Kidney (tissue), 14 donors: ENCODE data around the gene POLD1. TPM values are rescaled to one million over a fixed set of nuclear protein-coding genes. Genes with fewer than 3 reads are reported as not detected.

ENCODE experiments used
- DNase-seq, 5 donors: peaks; one replicate each; pipeline ENCODE4 v3.0.0-alpha.2; 2013 to 2020
- FAIRE-seq: peaks from 2 replicates; lab custom pipeline; 2012; peaks lifted over from hg19 to GRCh38; lab: Jason Lieb, UNC
- H3K27ac ChIP-seq, 2 donors: one replicate each; pipeline ENCODE4 v1.7.0; 2013; ENCODE audit warnings: low read depth in 2 of 2, low read length in 2 of 2, inconsistent platforms in 1 of 2
- H3K27me3 ChIP-seq: one replicate; pipeline ENCODE4 v1.7.1; 2013; ENCODE audit warnings: low read length, inconsistent platforms; ENCODE audit not compliant: control insufficient read depth, insufficient read depth
- H3K36me3 ChIP-seq, 3 donors: one replicate each; pipeline versions ENCODE4 v1.7.0 to v1.7.1; 2013; ENCODE audit warnings: low read length in 3 of 3, control low read depth in 1 of 3, inconsistent platforms in 1 of 3; ENCODE audit not compliant: insufficient read depth in 3 of 3, control insufficient read depth in 2 of 3
- H3K4me1 ChIP-seq, 3 donors: one replicate each; pipeline versions ENCODE4 v1.7.0 to v1.7.1; 2013; ENCODE audit warnings: low read length in 3 of 3, inconsistent platforms in 1 of 3, low read depth in 1 of 3; ENCODE audit not compliant: control insufficient read depth in 2 of 3, insufficient read depth in 2 of 3
- H3K4me3 ChIP-seq, 3 donors: one replicate each; pipeline versions ENCODE4 v1.7.0 to v1.8.1; 2013; ENCODE audit warnings: low read length in 3 of 3, control low read depth in 1 of 3, inconsistent platforms in 1 of 3
- H3K9ac ChIP-seq, 3 donors: one replicate each; pipeline versions ENCODE4 v1.7.0 to v1.7.1; 2013; ENCODE audit warnings: low read length in 3 of 3, control low read depth in 1 of 3, inconsistent platforms in 1 of 3
- H3K9me3 ChIP-seq, 3 donors: one replicate each; pipeline versions ENCODE4 v1.7.0 to v1.7.1; 2013; ENCODE audit warnings: low read length in 3 of 3, control low read depth in 1 of 3, inconsistent platforms in 1 of 3; ENCODE audit not compliant: control insufficient read depth in 2 of 3, insufficient read depth in 1 of 3
- intact Hi-C: fragments of 100-400 bp; cut with DNase I; formaldehyde crosslinking; loops from one replicate; pipeline ENCODE4 v1.11.1; 2022
- polyA plus RNA-seq: library from polyadenylated mRNA; stranded (reverse); fragments of 350-450 nt; fragmentation: Illumina TruSeq; extraction: RNeasy Lipid Tissue Mini Kit (QIAGEN cat#74804); gene quantifications from one replicate; pipeline ENCODE4 v1.2.3, GENCODE V29; 2014; ENCODE audit warnings: low read depth, low replicate concordance; ENCODE audit not compliant: insufficient read depth
- total RNA-seq: library from RNA; stranded (reverse); fragmentation: NEBNext Ultra II Directional; extraction: Animal tissue kit (Norgen Biotek cat#: 25700); gene quantifications from one replicate; pipeline ENCODE4 v1.2.1, GENCODE V29; 2021
- TF ChIP-seq, protein P1 (sequence below): IDR thresholded peaks from 3 replicates; pipeline ENCODE4 v1.5.1; 2012; ENCODE audit warnings: mild to moderate bottlenecking, moderate library complexity, borderline replicate concordance; ENCODE audit not compliant: insufficient read depth; ENCODE audit errors: extremely low read depth
- donor health status: control.
- donor health status: control.
- donor health status: control.
- donor health status: control.
- donor health status: control.
- donor health status: DM: yes; HTN: yes; CAD: no.
- donor health status: Normal renal cell carcinoma (clear cell type).

POLD1 gene
- total and polyA plus RNA-seq, 2 donors from 2014 or later: 17.8 to 22.1 TPM

GRCh38 chr19:50361290-50362029 lies 22.7 kb upstream of the POLD1 start:
- no peaks in the 10 kb centered on the region for H3K27me3 ChIP-seq
- intact Hi-C loops: loop anchor here (10.0 kb wide), 1 partner anchor 103 kb away; no protein-coding TSS in a partner anchor
- TF ChIP-seq, protein P1, sequence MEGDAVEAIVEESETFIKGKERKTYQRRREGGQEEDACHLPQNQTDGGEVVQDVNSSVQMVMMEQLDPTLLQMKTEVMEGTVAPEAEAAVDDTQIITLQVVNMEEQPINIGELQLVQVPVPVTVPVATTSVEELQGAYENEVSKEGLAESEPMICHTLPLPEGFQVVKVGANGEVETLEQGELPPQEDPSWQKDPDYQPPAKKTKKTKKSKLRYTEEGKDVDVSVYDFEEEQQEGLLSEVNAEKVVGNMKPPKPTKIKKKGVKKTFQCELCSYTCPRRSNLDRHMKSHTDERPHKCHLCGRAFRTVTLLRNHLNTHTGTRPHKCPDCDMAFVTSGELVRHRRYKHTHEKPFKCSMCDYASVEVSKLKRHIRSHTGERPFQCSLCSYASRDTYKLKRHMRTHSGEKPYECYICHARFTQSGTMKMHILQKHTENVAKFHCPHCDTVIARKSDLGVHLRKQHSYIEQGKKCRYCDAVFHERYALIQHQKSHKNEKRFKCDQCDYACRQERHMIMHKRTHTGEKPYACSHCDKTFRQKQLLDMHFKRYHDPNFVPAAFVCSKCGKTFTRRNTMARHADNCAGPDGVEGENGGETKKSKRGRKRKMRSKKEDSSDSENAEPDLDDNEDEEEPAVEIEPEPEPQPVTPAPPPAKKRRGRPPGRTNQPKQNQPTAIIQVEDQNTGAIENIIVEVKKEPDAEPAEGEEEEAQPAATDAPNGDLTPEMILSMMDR: no peak
- H3K4me1 ChIP-seq: peaks cover 0 to 6% (median 2%) of the 10 kb centered on the region in 3 donors
- FAIRE-seq (no peak), DNase-seq (no peak)
- H3K27ac ChIP-seq: no peak overlapping the region
- H3K9ac ChIP-seq: no peak overlapping the region
- H3K36me3 ChIP-seq: no peaks in the 10 kb centered on the region
- no peaks in the 10 kb centered on the region for H3K9me3 ChIP-seq
- no peak overlapping the region for H3K4me3 ChIP-seq

DNA sequence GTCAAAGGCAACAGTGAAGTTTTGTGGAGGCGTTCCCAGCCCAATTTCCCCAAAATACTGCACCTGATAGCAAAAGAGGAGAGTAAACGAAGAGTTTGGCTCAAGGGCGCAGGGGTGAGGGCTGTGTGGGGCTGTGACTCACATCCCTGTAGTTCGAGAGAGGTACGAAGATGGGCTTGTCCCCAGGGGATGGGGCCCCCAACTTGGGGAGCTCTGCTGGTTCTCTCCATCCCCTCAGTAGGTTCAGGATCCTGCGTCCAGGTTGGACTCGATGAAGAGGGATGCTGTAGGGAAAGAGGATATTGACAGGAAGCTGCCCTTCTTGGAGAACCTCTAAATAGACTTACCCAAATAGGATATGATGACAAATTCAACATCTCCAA lies 22.1 kb upstream of the POLD1 start:
- Histone ChIP-seq H3K4me1 (peaks cover 0 to 6% (median 2%) of the 10 kb centered on the region in 3 donors), H3K9me3 (no peaks in the 10 kb centered on the region), H3K36me3 (no peaks in the 10 kb centered on the region), H3K9ac (no peak overlapping the region), H3K27me3 (no peaks in the 10 kb centered on the region), H3K4me3 (no peak overlapping the region), H3K27ac (no peak overlapping the region)
- intact Hi-C loops: loop anchor here (10.0 kb wide), 1 partner anchor 103 kb away; no protein-coding TSS in a partner anchor
- TF ChIP-seq, protein P1: no peak
- FAIRE-seq (no peak), DNase-seq (no peak)

DNA sequence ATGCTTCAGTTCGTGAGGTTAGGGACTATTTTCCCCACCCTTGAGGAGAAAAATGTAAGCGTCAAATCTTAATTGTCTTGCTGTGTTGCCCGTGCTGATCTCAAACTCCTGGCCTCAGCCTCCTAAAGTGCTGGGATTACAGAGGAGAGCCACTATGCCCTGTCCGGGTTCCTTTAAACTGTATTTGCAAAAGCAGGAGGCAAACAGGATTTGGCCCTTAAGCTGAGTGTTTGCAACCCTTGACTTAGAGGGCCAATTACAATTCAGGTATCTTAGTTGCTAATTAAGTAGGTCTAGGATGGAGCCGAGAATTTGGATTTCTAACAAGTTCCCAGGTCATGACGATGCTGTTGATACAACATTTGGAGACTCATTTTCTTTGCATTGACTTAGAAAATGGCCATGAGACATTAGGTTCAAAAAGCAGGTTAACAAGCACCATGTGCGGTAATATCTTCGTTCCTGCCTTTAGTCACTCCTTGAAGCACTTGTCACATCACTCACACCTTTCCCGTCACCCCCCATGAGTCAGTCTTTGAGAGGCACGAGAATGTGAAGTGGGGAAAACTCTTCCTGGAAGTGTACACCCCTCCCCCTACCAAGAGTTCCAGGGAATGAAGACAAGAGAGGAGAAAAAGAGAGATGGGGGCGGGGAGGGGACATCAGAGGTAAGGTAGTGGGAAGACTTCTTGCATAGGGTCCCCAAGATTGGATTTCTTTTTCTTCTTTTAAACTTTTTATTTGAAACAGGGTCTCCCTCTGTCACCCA lies 21.3 kb upstream of the POLD1 start:
- H3K27ac ChIP-seq: no peak overlapping the region
- TF ChIP-seq, protein P1: no peak
- intact Hi-C loops: loop anchor here (10.0 kb wide), 1 partner anchor 102 kb away; no protein-coding TSS in a partner anchor
- no peak for DNase-seq
- H3K9me3 ChIP-seq: no peaks in the 10 kb centered on the region
- no peak overlapping the region for H3K9ac ChIP-seq
- no peak overlapping the region for H3K4me3 ChIP-seq
- no peaks in the 10 kb centered on the region for H3K27me3 ChIP-seq
- no peak for FAIRE-seq
- H3K36me3 ChIP-seq: no peaks in the 10 kb centered on the region
- peaks cover 0 to under 1% (median 0%) of the 10 kb centered on the region in 3 donors for H3K4me1 ChIP-seq
